Measurements from ENCODE around the gene CEMP1.
A peak's percentile ranks its signal among the peaks of the same experiment; 100 is the strongest.
"Not testable (repeated sequence)": the region's sequence is repeated elsewhere in the genome, so short reads cannot be mapped to it uniquely, and the experiment has no call there.

CEMP1 gene, protein sequence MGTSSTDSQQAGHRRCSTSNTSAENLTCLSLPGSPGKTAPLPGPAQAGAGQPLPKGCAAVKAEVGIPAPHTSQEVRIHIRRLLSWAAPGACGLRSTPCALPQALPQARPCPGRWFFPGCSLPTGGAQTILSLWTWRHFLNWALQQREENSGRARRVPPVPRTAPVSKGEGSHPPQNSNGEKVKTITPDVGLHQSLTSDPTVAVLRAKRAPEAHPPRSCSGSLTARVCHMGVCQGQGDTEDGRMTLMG

DNA sequence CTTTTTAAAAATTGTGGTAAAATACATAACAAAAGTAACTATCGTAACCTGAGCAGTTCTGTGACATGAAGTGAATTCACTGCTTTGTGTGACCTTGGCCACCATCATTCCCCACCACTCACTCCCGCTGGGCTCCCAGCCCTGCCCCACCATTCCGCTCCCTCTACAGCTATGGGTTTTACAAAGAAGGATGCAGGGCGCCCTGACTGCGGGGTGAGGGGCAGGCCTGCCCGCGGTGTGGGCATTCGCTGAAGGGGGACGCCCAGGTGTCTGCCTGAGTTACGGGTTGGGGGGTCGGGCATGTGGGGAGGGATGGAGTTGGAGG lies at the start of gene CEMP1:
Gene CEMP1 (minus strand): TSS at position 38 of the 325 bp plus-strand sequence. CDS start 335 bp downstream, outside the sequence.
- no peak for DNase-seq

DNA sequence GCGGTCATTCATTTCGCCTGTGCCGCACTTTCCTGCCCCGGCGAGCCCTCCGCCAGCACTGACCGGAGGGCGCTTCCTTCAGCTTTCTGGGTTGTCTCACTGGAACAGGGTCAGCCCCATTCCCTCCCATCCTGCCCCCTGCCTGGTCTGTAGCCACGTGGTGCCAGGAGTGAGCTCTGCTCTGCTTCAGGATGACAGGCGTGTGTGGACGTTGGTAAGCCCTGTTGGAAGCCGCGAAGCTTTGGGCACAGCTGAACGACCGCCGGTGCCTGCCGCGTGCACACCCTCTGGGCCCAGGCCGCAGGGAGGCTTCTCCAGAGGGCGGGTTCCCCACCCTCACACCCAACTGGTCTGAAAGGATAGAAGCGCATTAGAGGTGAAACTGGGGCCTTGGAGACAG lies 49.6 kb upstream of the CEMP1 start:
- DNase-seq: not testable (repeated sequence)

DNA sequence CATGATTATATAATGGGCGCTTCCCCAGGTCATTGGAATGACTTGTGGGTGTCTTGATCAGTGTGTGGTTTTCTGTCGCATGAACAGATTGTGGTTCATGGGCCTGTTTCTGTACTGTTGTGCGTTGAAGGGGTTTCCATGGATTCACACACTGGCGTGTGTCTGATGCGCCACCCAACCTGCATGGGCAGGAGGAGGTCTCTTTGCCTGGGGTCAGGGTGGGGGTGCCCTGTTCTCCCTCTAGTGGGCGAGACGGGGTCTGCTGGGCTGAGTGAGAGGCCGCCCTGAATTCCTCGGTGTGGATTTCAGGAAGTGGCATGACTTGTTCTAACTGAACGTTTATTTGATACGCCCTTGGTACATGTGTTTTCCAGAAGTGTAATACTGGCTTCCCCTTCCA lies 48.9 kb upstream of the CEMP1 start:
- not testable (repeated sequence) for DNase-seq

DNA sequence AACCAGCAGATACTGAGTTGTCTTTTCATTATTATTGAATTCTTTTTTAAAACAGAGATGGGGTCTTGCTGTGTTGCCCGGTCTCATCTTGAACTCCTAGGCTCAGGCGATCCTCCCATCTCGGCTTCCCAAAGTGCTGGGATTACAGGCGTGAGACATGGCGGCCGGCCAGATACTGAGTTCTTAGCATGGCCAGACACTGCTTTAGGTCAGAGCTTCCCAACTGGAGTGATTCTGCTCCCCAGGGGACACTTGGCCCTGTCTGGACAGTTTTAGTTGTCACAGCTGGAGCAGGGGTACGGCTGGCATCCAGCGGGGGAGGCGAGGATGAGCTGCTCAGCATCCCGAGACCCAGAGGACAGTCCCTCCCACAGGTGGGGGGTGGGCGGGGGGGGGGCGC lies 47.7 kb upstream of the CEMP1 start:
- not testable (repeated sequence) for DNase-seq

DNA sequence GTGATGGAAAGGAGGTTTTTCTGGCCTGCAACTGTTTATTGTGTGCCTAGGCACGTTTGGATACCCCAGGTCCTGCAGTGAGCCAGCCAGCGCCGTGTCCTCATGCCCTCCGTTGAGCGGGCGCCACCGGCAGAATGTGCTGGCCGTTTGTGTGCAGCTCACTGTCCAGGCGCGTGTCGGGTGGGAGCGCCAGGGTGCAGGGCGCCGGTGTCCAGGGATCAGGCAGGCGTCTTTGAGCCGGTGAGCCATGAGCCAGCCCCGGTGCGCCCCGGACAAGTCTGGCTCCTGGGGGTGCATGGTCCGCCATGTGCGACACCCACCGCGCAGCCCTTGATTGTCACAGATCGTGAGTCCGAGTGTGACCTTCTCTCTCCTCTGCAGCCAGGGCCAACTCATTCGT lies 45.8 kb upstream of the CEMP1 start:
- DNase-seq: not testable (repeated sequence)

DNA sequence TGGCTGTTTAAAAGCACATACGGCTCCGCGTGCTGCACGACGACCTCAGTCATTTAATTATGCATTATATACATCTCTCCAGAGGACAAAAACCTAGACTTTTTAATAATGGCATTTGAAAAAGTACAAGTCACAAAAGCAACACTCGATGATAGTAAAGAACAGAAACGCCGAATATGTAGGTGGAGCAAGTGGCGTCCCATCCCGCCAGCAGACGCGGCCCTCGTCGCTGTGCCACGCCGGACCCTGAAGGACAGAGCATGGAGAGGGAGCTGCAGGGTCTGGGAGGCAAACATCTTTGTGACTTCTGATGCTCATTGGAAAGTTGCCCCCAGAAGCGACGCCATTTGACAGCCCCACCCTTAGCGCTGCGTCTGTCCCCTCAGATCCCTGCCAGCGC lies 44.6 kb upstream of the CEMP1 start:
- not testable (repeated sequence) for DNase-seq

DNA sequence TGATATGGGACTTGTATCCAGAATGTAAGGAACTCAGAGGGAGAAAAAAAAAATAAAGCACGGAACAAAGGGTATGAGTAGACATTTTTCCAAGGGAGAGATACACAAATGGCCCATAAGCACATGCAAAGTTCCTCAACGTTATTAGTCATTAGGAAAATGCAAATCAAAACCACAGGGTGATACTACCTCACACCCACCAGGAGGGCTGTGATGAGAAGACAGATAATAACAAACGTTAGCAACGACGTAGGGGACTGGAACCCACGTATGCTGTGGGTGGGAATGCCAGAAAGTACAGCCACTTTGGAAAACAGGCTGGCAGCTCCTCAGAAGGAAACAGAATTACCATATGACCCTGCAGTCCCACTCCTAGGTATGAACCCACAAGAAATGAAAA lies 41.5 kb upstream of the CEMP1 start:
- DNase-seq: not testable (repeated sequence)

DNA sequence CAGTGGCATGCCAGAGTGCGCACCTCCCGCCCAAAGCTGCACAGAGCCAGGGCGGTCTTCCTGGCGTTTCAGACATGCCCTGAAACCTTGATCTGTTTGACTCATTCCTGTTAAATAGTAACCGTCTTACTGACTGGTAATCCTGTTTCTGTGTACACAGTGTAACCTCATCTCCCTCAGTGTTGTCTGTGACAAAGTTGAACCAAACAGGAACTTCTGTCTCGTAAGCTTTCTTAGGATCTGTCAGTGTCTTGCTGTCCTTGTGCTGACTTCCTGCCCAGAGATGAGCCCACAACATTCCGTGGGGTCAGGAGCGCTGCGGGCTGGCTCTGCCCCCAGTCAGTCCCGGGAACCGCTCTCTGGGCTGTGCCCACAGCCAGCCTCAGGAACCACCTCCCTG lies 37.4 kb upstream of the CEMP1 start:
- not testable (repeated sequence) for DNase-seq

DNA sequence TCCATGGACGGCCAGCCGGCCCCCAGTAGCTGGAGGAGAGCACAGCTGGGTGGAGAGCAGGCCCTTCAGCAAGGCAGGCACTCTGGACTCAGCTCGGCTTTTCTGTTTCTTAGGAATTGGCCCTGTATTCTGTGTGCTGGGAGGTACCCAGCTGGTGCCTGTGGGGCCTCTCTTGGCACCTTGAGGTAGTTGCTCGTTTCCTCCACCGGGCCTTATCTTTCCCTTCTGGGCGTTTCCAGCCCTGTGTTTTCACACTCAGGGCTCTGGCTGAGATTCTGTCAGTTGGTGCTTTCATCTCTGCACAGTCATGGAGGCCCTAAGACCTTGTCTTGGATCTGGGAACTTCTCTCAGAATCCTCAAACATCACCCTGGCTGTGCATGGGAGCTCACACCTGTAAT lies 36.3 kb upstream of the CEMP1 start:
- DNase-seq: not testable (repeated sequence)

DNA sequence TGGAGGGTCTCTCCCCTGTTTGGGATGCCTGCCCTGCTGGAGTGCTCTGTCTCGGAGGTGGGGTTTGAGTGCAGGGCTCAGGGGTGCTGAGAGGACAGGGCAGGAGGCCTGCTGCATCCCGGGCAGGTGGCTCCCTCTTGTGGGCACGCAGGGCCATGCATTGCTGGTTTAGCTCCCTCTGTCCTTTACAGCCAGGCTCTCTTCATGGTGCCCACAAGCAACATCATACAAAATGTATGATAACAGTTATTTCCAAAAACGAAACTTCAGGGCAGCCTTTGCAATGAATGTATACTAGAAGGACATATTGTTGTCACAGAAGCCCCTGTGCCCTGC lies 29.6 kb upstream of the CEMP1 start:
- not testable (repeated sequence) for DNase-seq

DNA sequence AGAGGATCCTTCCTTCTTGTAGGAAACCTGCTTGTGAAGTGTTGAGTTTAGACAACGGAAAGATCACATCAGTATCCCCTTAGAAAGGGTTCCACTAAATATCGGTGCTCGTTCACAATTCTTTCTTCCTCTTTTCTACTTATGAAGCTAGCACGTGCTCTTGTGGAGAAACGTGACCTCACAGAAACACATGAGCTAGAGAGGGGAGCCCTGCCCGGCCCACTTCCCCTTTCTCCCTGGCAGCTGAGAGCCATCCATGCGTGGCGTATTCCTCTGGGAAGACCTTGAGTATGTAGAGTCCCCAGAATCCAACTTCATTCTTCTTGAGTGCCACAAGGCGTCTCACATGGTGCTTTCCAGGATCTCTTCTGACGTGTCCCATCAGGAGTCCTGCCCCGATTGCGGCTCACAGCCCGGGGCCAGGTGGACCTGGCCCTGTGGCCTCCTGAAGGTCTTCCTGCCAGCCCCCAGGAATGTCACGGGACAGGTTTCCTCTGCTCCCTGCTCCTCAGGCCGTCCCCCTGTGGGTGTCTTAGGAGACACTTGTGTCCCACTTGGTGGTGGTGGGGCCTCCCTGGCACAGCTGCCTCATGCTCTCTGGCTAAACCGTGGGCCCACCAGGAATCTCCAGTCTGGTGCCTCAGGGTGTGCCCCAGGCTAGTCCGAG lies 29.1 kb upstream of the CEMP1 start:
- not testable (repeated sequence) for DNase-seq

DNA sequence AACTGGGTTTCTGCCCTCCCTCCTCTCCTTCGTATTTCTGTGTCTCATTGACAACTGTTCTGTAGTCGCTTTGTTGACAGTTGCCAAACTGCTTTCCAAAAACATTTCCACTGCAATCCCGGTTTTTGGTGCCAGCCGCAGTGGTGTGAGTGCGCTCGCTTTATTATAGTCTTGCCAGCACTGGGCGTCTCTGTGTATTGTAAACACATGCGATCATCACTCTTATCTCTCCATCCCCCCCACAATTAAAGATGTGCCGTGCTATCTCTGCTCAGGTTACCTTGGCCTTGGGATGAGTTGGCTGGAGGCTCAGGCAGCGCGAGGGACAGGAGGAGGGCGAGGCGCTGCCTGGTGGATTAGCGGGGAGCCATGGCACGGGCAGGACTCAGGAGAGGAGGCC lies 25.9 kb upstream of the CEMP1 start:
- DNase-seq: not testable (repeated sequence)

DNA sequence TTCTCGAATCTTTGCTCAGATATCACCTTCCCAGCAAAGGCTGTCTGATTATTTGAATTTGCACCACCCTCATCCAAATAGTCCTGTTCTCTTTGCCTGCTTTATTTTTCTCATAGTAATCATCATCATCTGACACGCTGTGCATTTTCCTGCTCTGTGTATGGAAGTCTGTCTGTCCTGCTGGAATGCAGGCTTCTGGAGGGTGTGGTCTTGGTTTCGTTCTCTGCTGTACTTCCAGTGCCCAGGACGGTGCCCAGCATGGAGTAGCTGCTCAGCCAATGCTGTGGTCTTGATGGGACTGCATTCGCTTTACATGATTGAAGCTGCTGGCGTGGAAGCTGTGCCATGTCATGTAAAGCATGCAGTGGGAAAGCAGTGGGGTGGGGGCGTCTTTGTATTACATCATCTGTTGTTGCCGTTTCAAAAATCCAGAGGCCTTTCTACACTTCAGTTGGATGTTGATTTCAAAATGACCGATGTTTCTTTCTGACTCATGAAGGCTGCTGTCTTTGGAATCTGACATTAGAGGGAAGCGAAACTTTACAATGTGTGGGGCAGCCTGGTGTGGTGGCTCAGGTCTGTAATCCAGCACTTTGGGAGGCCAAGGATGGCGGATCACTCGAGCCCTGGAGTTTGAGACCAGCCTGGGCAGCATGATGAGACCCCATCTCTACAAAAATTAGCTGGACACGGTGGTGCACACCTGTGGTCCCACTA lies 23.7 kb upstream of the CEMP1 start:
- DNase-seq: not testable (repeated sequence)

DNA sequence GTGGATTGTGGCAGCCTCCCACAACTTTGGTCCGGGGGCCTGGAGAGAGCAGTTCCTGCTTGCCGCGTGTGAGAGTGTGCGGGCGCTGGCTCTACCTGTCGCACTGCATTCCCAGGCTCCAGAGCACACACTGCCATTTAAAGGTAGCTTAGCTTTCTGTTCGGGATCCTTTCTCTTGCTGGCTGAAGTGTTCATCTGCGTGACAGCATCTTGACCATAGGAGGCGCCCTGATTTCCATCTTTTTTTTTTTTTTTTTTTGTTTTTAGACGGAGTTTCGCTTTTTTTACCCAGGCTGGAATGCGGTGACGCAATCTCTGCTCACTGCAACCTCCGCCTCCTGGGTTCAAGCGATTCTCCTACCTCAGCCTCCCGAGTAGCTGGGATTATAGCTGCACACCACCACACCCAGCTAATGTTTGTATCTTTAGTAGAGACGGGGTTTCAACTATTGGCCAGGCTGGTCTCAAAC lies 20.2 kb upstream of the CEMP1 start:
- DNase-seq: not testable (repeated sequence)

DNA sequence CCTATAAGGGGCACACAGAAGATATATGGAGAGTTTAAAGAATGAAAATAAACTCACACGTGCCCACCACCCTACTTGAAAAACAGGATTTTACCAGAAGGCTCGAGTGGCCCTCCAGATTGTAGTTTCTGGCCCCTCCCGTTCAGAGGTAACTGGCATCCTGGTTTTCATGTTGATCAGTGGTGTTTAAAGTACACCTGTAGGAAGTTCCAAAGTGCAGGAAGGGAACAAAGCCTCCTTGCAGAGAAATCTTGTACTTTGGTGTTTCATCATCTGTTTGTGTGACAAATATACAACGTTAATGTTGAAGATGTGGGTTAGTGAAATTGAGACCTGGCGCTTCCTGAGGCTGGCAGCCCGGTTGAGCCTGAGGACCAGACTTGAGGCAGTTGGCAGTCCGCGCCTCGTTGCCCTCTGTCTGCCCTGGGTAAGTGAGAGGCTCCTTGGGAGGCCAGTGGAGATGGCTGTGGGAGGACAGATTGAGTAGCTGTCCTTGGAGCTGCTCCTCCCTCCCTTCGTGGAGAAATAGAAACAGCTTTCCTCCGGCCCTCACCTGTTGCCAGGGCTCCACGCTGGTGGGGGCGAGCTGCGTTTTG lies 19.2 kb upstream of the CEMP1 start:
- DNase-seq: not testable (repeated sequence)

DNA sequence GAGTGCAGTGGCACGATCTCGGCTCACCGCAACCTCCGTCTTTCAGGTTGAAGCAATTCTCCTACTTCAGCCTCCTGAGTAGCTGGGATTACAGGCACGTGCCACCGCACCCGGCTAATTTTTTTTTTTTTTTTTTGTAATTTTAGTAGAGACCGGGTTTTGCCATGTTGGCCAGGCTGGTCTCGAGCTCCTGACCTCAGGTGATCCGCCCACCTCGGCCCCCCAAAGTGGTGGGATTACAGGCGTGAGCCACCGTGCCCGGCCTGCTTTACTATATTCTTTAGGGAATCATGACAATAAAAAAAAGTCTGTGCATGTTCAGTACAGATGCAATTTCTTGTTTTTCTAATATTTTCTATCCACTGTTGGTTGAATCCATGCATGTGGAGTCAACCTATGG lies 12.6 kb upstream of the CEMP1 start:
- DNase-seq: not testable (repeated sequence)

DNA sequence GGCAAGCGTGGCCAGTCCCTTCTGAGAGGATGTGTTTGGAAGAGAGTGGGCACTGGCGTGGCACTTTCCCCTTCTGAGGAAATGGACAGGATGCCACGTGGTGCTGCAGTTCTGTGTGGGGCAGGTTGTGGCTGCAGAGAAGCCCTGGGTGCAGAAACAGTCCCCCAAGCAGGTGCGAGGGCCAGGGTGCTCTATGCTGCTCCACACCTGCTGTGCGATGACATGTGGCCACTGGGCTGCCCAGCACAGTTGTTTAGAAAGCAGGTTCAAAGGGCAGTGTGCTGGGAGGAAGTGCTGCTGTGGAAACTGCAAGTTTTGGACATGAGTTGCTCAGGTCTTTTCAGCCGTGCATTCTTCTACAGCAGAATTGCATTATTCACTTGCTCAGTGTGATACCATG lies 10.2 kb upstream of the CEMP1 start:
- DNase-seq: not testable (repeated sequence)

DNA sequence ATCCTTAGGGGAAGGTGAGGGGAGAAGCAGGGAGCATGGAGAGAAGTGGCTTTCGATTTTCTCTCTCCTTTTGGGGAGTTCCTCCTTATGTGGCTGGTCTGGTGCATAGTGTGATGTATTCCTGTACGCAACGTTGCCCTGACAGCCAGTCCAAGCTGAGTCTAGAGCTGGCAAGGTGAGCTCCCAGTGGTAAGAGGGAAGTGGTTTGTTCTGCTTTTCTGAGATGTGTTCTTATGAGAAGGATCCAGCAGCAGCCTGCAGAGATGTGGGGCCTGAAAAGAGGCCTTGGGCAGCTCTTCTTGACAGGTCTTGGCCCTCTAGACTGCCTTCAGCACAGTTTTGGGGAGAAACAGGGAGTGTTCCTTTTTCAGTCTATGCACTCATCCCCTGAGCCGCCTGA lies 9.7 kb upstream of the CEMP1 start:
- not testable (repeated sequence) for DNase-seq

DNA sequence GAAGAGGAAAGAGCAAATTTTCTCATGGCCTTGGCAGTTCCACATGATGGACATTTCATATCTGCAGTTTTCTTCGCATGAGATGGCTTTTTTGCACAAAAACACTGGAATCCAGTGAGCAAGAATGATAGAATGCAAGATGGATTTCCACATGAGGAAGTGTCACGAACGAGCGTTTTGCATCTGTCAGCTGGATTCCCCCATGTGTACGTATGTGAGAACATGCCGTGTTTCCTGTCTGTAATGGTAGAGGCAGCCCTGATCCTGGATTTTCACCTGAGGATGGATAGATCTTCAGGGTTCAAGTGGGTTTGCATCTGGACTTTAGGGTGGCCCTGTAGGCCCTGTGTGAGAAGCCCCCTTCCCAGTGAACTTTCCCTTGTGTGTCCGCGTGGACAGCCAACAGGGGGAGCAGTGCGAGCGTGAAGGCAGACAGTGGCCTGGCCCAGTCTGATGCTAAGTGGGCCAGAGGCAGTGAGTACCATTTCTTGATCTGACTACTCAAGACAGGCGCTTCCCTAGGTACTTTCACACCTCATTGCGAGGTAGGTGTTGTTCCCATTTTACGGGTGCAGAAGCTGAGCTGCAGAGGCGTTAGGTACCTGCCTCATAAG lies 8.7 kb upstream of the CEMP1 start:
- peak in 1 of 4 experiments; percentile 23 for DNase-seq

DNA sequence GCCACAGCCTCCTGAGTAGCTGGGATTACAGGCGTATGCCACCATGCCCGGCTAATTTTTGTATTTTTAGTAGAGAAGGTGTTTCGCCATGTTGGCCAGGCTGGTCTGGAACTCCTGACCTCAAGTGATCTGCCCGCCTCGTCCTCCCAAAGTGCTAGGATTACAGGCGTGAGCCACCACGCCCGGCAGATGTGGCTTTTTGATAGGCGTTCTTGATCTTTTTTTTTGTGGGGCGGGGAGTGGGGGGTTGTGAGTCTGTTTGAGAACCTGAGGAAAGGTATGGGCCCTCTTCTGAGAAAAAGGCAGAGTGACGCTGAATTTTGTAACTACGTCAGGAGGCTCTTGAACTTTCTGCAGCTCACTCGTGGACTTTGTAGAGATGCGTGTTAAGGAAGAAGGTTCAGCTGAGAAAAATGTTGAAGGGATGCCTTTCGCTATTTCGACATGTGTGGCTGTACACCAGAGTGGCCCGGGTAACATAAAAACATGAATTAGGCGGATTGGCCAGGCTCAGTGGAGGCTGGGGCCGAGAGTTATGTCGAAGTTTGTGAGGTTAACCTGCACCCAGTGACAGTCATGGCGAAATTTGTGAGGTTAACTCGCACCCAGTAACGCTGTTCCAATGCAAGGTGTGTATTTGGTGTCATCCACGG lies 8.1 kb upstream of the CEMP1 start:
- DNase-seq: not testable (repeated sequence)

DNA sequence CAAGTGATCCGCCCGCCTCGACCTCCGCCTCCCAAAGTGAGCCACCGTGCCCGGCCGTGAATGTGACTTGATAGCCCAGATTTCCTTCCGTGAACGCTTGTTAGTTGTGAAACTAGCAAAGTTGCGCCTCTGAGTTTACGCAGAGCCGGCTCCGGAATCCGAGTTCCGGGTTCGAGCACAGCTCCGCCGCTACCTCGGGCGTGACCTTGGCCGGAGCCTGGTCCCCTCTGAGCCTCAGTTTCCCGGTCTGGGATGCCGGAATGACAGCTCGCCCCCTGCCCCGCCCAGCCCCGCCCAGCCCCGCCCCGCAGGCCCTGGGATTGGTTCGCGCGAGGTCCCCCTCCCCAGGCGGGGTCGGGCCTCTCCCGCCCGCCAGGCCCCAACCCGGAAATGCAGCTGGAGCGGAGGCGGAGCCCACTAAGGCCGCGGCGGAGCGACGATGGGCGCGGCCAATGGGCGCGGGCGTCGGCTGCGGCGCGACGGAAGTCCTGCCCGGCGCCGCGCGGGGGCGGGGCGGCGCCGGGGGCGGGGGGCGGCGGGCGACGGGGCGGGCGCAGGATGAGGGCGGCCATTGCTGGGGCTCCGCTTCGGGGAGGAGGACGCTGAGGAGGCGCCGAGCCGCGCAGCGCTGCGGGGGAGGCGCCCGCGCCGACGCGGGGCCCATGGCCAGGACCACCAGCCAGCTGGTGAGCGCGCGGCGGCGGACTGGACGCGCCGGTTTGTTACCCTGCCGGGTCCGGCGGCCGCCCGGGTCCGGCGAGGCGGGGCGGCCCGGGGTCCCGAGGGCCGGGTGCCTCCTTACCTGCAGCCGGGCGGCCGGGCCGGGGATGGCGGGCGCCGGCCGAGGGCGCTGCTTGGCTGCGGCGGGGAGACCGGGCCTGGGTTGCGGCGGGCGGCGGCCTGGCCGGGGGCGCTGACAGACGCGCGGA lies 6.5 kb upstream of the CEMP1 start, which contains the start of gene PDPK1:
Gene PDPK1 (plus strand): TSS at position 571 of the 929 bp plus-strand sequence. CDS start 92 bp downstream, at position 663.
- peak; percentile 77 to 93 (median 81) for DNase-seq

Measured in activated naive CD4-positive, alpha-beta T cell (primary cell).